ENCODE results near the gene ISOC1.

Gene ISOC1

DNA sequence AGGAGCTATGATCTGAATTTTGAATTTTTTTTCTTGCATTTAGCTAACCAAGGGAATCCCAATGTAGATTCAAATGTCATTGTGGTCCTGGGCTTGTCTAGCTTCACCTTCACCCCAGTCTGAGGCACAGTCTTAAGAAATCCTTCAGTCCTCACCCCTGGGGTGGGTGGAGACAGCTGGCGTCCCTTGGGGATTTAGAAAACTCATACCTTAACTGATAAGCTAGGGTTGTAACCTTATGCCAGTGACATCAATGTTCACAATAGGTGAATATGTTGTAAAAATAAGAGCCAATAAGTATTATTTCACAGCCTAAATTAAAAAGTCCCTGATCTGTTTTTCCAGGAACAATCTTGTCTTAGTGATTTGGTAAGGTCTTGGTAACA is 4.6 kb downstream of the ISOC1 start:
- no peak for TF ChIP-seq CTCF (IDR thresholded peaks at IDR 0.05; ENCODE audit: control insufficient read depth, insufficient read depth, low read depth, low read length, missing control alignments)
- no peak overlapping the region for H3K4me3 ChIP-seq (ENCODE audit: control insufficient read depth, low read depth, low read length)
- no peak for DNase-seq (ENCODE audit: low read depth)

DNA sequence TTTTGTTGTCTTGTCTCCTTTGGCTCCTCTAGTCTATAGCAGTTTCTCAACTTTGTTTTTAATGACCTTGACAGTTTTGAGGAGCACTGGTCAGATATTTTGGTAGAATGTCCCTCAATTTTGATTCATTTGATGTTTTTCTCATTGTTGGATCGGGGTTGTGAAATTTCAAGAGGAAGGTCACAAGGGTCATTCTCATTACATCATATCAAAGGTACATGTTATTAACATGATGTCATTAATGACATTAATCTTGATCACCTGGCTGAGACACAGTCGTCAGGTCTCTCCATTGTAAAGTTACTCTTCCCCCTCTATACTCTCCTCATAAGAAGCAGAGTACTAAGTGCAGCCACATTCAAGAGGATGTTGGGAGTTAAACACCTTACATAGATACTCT is 7.2 kb downstream of the ISOC1 start:
- H3K4me3 ChIP-seq (ENCODE audit: control insufficient read depth, low read depth, low read length): no peak overlapping the region
- no peak for DNase-seq (ENCODE audit: low read depth)
- no peak for TF ChIP-seq CTCF (IDR thresholded peaks at IDR 0.05; ENCODE audit: control insufficient read depth, insufficient read depth, low read depth, low read length, missing control alignments)

- no peak for TF ChIP-seq CTCF (IDR thresholded peaks at IDR 0.05; ENCODE audit: control insufficient read depth, insufficient read depth, low read depth, low read length, missing control alignments)
- H3K4me3 ChIP-seq (ENCODE audit: control insufficient read depth, low read depth, low read length): no peak overlapping the region
- DNase-seq (ENCODE audit: low read depth): no peak
These were observed 8.8 kb downstream of the ISOC1 start for GRCh38 chr5:129103397-129103796.

DNA sequence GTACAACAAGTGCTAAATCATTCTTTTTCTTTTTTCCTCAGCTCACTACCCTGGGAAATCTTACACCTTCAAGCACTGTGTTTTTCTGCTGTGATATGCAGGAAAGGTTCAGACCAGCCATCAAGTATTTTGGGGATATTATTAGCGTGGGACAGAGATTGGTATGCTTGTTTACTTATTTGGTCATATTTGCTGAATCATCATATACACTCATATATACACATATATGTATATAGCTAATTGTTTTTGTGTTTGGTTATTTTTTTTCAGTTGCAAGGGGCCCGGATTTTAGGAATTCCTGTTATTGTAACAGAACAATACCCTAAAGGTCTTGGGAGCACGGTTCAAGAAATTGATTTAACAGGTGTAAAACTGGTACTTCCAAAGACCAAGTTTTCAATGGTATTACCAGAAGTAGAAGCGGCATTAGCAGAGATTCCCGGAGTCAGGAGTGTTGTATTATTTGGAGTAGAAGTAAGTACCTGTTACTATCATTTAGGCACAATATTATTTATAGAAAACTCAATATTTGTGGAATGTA is 10.4 kb downstream of the ISOC1 start:
- no peak for DNase-seq (ENCODE audit: low read depth)
- no peak overlapping the region for H3K4me3 ChIP-seq (ENCODE audit: control insufficient read depth, low read depth, low read length)
- no peak for TF ChIP-seq CTCF (IDR thresholded peaks at IDR 0.05; ENCODE audit: control insufficient read depth, insufficient read depth, low read depth, low read length, missing control alignments)

DNA sequence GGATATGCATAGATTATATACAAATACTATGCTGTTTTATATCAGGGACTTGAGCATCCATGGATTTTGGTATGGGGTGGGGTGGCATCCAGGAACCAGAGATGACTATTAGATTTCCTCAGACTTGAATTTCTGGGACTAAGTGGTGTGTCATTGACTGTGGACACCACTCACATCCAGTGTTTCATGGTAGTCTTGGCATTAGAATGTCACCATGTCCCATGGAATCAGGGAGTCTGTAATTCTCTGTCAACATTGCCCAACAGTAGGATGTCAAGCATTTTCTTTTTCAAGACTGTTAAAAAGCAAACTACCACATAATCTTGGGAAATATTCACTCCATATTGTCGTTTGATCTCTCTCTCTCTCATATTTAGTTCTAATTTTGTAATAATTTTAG is 13.1 kb downstream of the ISOC1 start:
- TF ChIP-seq CTCF (IDR thresholded peaks at IDR 0.05; ENCODE audit: control insufficient read depth, insufficient read depth, low read depth, low read length, missing control alignments): no peak
- no peak for DNase-seq (ENCODE audit: low read depth)
- no peak overlapping the region for H3K4me3 ChIP-seq (ENCODE audit: control insufficient read depth, low read depth, low read length)

- no peak for DNase-seq (ENCODE audit: low read depth)
- no peak for TF ChIP-seq CTCF (IDR thresholded peaks at IDR 0.05; ENCODE audit: control insufficient read depth, insufficient read depth, low read depth, low read length, missing control alignments)
- H3K4me3 ChIP-seq (ENCODE audit: control insufficient read depth, low read depth, low read length): no peak overlapping the region
These were observed 16.2 kb downstream of the ISOC1 start for GRCh38 chr5:129110742-129111141.

DNA sequence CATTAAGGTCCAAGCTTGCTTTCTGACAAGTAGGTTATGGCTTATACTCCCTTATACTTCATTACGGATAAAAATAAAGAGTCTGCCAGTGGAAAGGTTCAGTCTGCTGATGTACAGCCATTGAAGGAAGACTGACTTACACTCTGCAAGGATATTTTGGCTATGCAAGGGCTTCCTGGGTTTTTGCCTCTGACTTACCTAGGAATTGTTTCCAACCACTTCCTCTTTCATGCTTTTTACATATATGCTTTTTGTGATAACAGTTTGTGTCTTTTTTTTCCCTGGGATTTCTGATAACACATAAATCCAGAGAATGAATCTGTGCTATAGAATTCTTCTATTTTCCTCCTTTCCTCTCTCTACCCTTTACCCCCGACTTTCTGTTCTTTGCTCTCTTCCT is 16.8 kb downstream of the ISOC1 start:
- no peak for TF ChIP-seq CTCF (IDR thresholded peaks at IDR 0.05; ENCODE audit: control insufficient read depth, insufficient read depth, low read depth, low read length, missing control alignments)
- no peak for DNase-seq (ENCODE audit: low read depth)
- no peak overlapping the region for H3K4me3 ChIP-seq (ENCODE audit: control insufficient read depth, low read depth, low read length)
